SH-SY5Y (cell line): Measurements from ENCODE around the gene NSD2.

ENCODE experiments used
- GATA2 ChIP-seq: IDR thresholded peaks from 2 replicates; pipeline ENCODE4 v1.6.1; 2011; ENCODE audit warnings: mild to moderate bottlenecking, low read depth, low read length
- GATA3 ChIP-seq: IDR thresholded peaks from 2 replicates; pipeline ENCODE4 v1.6.1; 2011; ENCODE audit warnings: low read depth, mild to moderate bottlenecking, low read length, moderate library complexity

- TF ChIP-seq GATA2: no peak
- TF ChIP-seq GATA3: no peak
Measured at GRCh38 chr4:1850276-1850675, 20.9 kb upstream of the NSD2 start.
